Cerebellar cortex (tissue), 1 donor: ENCODE results near the gene NEUROG1.

ENCODE experiments used
- DNase-seq: peaks from one replicate; pipeline ENCODE4 v3.0.0-alpha.2; 2015; ENCODE audit warnings: low spot score

The NEUROG1 gene

DNA sequence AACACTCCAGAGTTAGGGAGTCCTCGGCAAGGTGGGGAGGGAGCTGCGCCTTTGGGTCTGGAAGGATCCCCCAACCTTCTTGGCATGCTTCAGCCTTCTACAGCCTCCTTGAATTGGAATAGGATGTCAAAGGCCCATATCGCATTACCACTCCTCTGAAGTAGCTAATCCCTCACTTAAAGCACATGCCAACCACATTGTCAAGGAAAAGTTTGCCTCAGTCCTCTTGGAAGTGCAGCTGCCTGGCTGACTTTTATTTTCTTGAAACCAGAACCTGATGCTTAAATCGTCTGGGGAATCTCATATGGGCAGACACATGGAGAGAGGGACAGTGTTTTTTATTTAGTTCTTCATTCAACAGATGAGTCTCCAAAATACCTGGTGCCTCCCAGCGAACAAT, 28.6 kb upstream of the NEUROG1 start:
- no peak for DNase-seq

DNA sequence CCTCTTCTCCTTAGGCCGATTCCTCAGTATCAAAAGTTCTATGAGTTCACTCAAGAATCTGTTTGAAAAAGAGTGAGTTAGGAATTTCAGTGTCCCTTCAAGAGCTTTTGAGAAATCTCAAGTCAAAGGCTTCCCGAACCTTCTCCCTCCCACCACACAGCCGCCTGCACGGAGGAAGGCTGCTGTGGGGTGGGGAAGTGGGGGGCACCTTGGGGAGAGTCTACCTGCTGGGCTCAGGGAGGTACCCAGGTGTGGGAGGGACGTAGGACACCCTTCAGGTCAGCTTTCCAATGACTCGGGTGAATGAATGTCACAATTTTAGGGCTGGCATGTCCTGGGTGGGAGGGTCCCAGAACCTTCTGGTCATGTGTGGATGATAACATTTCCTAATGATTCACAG, 25.5 kb upstream of the NEUROG1 start:
- DNase-seq: no peak

DNA sequence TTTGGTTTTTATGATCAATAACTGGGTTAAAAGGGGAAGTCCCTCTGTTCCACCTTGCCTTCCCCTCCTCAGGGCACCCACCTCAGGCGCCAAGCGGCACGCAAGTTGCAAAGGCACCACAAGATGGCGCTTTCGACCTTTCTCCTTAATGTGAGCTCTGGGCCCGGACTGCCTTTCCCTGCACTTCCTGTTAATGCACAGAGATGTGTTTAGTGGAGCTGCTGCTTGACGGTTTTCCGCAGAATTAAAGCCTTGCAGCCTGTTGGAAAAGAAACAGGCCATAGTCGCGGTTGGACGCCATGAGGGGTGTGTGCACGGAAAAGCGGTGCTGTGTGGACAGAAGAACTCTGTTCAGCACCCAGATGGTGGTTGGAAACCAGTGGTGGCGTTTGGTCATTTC, 25.1 kb upstream of the NEUROG1 start:
- peak; percentile 85 for DNase-seq

DNA sequence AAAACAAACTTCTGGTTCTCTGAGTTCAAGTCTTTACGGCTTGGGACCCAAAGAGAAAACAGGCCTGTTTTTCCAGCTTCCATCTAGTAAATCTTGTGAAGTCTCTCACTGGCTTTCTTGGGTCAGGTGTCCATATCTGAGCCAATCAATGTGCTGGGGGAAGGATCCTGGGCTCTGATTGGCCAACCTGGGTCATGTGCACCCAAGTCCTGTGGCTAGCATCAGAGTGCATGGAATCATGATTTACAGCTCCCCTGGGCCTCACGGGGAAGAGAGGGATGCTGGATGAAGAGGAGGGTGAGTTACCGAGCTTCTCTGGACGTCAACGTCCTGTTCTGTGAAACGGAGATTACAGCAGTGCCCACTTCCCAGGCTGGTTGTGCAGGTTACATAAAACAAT, 23.6 kb upstream of the NEUROG1 start:
- DNase-seq: no peak

DNA sequence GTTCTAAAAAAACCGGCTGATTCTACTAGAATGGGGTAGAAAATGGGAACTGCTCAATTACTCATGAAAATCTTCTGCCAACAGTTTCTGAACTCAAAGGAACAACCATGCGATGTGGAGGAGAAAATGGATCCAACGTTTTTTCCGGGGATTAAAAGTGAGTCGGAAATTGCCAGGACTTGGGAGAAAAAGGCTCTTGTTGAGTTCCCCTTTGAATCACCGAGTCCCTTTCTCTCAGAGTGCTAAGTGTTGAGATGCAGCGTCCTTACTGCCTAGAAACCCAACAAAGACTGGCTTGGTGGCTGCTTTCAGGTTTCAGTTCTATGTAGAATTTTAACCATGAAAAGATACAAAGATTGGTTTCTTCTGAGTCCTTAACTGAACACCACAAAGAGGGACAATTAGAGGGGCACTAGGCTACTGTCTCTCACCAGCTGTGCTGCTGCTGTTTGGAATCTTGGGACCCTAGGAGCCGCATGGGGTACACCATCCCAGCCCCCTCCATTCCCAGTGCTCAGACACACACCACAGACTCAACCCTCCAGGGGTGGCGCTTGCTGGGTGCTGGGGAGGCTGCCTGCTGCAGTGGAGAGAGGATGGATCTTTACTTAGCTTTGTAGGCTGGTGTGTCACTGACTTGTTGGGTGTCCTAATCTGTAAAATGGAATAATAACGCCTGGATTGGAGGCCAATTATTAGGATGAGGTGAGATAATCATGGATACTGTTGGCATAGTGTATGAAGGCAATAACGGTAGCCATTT, 21.5 kb upstream of the NEUROG1 start:
- no peak for DNase-seq

DNA sequence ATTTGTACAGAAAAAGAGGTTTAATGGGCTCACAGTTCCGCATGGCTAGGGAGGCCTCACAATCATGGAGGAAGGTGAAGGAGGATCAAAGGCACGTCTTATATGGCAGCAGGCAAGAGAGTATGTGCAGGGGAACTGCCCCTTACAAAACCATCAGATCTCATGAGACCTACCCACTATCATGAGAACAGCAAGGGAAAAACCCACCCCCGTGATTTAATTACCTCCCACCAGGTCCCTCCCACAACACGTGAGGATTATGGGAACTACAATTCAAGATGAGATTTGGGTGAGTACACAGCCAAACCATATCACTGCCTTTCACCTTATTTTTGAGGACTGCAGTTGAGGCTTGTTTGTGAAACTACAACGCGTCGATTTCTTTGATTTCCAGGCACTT, 20.9 kb upstream of the NEUROG1 start:
- DNase-seq: no peak

DNA sequence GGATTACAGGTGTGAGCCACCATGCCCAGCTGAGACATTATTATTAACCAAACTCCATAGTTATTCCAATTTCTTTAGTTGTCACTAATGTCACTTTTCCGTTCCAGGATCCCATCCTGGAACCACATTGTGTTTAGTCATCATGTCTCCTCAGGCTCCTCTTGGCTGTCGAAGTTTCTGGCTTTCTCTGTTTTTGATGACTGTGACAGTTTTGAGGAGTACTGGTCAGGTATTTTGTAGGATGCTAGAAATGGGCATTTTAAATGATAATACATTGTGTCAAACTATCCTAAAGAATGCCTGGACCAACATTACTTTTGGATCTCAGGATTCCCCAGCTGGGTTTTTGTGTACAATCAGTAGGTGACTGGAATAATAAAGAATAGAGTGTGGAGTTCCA, 19.8 kb upstream of the NEUROG1 start:
- no peak for DNase-seq

DNA sequence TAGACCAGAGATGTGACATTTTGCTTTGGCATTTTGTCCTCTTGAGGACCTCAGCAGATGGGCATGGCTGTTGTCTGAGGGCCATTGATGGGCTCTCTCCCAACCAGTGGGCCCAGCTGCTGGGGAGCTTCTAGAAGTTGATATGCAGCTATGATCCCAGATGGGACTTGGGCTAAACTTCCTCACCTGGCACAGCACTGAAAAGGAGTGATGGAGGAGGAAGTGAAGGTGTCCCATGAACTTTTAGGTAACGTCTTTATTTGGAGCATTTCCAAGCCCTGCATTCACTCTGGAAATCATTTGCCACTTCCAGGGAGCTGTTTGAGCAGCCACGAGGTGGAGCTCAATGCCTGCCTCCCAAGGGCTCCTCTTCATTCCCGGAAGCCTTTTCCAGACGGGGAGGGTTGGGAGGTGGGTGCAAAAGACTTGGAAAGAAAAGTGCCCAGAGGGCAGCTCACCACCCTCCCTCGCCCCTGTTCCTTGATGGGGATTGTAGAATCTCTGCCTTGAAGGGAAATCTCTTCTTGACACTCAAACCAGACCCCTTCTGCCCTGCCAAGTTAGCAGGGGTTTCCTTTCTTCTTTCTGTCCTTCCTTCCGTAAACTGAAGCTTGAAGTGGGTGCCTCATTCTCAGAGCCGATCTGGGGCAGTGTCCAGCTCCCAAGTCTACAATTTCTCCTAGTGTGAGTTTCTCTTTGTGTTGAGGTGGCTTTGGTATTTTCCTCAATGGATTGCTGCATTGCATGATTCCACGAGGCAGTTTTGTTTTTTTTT, 18.1 kb upstream of the NEUROG1 start:
- peak; percentile 49 for DNase-seq

DNA sequence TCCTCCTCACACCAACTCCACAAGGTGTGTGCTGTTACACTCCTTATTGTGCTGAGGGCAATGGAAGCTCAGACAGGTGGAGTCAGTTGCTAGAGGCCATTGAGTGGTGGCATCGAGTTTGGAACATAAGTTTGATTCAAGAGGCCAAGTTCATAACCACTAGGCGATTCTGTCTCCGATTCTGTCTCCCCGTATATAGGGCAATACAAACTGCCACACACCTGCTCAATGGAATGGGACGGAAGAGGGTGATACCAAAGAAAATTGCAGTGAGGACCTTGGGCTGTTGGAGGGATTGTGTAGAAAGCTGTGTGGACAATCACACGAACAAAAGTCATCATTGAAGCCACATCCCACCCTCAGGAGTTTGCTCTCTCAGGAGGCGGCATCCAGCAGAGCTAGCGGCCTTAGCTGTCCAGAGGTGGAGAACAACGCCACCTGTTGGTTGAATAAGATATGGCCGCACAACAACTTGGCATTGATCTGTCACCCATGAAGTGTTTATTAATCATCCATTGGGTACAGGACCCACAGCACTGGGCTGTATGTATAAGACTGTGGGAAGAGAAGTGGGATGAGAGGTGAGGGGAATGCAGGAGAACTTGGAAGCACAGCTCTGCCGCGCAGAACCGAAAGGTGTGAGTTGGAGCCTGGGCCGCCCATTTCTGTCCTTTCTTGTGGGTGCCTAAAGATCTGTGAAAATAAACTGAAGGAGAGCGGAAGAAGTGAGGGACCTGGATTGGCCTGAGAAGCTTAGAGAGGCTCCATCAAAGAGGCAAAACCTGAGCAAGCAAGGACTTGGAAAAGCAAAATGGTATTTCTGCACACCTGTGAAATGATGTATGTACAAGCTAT, 16.1 kb upstream of the NEUROG1 start:
- DNase-seq: peak; percentile 79

DNA sequence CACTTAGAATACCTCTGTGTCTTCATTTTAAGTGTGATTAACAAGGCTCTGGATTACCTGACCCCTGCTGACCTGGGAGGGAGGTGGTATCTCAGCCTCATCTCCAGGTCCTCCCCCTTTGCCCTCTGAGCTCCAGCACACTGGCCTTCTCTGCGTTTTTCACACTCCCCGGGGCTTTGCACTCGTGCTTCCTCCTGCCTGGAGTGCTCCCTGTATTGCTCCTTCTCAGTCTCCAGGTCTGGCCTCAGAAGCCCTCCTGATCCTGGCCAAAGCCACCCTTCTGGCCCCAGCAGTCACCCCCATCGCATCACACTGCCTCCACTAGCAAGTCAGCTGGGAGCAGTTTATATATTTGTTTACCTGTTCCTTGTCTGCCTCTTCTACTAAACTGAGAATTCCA, 13.6 kb upstream of the NEUROG1 start:
- DNase-seq: no peak

DNA sequence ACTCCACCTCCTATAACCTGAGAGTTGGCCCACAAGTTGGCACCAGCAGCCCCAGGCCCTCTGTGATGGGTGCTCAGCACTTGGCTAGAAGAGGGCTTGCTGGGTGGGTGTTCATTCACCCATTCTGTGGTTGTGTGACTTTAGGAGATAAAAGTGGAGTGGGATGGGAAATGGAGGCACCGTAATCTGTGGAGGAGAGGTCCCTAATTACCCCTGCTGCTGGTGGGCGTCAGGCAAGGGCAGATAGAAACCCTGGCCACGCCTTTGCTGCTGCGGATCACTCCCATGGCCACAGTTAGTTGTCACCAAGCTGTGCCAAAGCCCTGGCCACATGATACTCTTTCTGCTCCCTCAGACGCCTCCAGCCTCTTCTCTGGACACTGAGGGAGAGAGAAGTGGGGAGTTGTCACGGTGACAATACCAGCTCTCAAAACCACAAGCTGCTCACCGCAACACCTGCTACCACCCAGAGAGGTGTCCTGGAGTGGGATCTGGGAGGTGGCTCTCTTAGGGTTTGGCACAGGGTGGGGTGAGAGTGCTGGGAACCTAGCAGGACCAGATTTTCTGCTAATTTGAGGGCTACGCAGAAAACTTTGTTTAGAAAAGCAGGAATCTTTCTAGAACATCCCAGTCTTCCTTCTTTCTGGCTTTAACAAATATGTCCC, 12.0 kb upstream of the NEUROG1 start:
- DNase-seq: no peak

DNA sequence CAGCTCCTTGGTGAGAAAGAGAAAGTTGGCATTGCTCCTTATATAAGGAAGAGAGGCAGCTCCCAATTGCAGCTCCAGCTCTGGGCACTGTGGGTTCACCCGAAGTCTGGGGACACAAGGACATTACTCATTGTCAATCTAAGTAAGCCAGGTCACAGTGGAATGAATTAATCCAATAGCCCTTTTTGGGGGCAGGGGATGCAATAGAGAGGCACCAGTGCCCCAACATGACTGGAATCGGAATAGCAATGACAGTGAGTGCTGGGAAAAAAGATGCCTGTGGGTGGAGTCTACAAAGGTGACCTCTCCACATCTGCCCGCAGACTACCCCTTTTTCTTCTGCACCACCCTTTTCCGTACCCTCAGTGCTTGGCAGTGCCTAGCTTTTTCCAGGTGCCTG, 11.1 kb upstream of the NEUROG1 start:
- no peak for DNase-seq

DNA sequence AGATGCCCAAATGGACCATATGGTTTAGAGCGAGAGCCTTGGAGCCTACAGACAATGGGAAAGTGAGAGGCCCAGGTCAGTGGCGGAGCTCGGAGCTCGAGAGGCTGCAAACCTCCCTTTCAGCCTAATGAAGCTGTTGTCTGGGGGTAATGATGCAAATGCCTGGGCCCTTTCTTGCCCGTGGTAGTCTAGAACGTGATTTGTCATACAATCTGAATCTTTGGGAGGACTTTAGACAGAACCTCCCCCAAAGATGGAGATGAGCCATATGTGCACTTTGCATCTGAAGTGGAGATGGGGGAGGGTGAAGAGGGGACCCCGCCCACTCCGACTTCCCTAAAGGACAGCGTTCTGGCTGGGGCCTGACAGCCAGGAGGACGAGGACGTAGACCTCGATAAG, 10.3 kb upstream of the NEUROG1 start:
- no peak for DNase-seq

DNA sequence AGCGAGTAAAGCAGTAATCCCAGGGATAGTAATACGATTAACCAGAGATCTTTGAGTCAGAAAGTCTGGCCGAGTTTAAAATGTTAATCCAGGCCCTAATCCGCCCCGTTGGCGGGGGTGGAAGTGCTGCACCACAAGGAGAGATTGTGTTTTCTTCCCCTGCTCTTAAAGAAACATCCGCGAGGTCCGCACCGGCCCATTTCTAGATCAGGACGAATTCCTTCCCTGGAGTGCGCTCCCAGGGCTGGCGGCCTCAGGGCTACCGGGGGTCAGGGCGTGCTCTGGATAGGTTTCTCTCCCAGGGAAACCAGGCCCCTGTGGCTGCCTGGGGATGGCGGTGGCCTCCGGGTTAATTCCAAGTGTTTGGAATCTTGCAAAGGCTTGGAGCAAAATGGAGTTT, 9.3 kb upstream of the NEUROG1 start:
- no peak for DNase-seq

DNA sequence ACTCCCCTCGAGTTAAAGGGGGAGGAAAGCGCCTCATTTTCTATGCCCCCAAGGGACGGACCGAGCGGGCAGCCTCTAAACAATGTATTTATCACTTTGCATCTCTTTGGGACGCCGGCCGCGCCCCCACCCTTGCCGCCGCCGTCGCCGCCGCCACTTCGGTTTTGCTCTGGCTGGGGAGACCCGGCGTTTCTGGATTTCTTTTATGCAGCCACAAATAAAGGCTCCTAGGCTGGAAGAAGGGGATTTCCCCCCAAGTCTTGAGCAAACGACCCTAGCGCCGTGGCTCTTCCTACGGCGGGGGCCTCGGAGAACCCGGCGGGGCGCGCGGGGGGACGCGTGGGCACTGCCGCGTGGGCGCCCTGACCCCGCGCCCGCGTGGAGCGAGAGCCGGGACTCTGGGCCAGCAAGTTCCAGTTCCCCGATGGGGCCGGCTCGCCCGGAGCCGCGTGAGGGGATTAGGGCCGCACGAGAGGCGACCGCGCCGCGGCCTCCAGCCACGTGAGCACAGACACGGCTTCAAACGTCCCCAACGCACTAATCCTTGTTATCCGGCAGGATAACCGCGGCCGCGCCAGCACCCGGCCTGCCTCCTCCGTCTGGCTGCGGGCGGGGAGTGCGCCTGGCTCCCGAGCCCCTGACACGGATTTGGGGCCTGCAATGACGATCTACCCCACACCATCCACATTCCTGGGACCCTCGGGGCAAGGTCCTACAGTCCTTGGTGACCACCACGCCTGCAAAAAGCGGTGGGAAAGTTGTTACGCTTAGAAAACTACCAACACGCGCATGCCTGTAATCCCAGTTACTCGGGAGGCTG, 7.9 kb upstream of the NEUROG1 start:
- no peak for DNase-seq

DNA sequence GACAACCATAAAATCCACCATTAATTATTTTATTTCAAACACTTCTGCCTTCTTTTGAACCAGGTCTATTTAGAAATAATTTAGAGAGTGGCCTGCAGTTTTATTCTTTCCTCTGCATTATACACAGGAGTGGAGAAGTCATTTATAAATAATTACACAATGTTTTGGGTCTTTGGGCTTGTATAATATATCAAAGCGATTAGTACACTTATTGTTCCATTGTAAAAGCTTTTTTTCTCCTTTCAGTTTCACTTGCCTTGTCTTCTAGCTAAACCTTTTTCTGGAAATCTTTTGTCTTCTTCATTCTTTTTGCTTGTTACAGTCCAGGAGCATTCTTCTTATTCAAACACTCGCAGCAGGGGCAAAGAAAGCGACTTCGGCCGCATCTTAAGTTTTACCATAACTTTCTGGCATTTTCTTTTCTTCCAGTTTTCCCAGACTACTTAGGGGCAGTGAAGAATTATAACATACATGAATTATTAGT, 7.3 kb upstream of the NEUROG1 start:
- no peak for DNase-seq

DNA sequence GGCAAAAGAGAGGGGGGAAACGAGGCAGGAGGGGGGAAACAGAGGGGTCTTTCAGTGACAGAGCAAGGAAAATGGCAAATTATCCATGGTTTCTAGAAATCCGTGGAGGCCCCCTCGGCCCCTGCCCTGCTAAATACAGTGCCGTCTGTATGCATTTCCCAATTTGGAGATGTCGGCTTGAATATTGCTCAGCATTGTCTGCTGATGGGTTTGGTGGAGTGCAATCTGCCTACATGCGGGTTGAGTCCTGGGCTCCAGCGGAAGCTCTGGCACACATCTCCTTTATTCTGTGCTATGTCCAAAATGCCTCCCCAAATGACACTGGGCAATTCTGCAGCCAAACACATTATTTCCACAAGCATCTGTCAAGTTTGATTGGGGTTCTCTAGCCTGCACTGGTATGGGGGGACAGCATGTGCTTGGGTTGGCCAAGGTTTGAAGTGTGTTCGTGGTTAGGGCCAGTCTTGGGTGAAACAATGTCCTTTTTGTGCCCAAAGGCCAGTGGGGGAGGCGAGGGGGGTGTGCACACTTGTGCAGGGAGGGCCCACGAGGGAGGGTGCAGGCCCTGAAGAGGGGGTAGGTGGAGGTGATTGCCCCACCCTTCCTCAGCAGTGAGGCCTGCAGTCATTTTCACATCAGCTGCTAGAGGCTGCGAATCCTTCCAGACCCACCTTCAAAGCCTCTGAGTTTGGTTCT, 6.2 kb upstream of the NEUROG1 start:
- no peak for DNase-seq

DNA sequence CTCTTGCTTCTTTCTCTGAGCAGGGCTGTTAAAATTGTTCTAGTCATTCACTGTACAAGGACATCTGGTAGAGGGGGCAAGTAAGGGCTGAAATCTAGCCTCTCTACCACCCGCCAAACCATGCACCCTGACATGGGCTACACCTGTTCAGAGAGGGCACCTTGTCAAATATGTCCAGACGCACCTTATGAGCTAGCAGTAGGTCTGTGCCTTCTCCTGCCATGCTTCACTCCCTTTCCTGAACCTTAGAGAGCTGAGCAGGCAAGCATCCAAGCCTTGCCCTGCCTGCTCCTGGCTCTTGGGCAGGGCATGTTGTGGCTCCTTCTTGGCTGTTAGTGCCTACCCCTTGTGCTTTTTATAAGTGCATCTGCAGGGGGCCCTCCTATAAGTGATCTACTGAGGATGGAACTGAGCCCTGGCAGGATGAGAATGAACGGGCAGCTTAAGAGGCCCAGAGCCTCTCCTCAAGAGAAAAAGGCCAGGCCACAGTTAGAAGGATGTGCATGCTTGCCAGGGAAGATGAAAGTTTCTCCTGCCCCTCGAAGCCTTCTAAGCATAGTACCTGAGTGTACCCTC, 3.8 kb upstream of the NEUROG1 start:
- no peak for DNase-seq

DNA sequence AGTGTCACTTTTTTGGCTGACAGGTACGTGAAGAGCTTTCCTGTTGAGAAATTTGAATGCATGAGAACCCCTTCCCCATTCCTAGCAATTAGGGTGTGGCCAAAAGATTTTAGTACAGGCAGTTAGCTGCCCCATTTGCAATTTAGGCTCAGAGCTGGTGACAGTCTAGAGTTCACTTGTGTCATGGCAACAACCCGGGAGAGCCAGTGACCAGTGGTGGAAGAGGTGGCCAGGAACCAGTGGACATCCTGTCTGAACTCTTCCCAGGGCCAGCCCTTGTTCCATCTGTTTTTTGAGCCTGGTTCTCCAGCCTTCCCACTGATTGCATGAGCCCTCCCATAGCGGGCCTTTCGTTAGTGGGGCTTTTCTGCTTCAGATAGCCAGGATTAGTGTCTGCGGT, 2.5 kb upstream of the NEUROG1 start:
- no peak for DNase-seq

DNA sequence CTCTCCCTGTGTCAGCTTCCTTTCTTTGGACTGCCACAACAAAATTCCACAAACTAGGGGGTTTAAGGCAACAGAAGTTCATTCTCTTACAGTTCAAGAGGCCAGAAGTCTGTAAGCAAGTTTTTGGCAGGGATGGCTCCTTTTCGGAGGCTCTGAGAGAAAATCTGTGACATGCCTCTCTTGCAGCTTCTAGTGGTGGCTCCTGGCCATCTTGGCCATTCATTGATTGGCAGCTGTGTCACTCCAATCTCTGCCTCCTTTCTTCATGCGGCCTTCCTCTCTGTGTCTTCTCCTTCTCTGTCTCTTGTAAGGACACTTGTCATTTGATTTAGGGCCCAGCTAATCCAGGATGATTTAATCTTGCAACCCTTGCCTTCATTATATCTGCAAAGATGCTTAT, 2.0 kb upstream of the NEUROG1 start:
- DNase-seq: no peak
